ENCODE data around the gene TUBB.

TUBB gene

DNA sequence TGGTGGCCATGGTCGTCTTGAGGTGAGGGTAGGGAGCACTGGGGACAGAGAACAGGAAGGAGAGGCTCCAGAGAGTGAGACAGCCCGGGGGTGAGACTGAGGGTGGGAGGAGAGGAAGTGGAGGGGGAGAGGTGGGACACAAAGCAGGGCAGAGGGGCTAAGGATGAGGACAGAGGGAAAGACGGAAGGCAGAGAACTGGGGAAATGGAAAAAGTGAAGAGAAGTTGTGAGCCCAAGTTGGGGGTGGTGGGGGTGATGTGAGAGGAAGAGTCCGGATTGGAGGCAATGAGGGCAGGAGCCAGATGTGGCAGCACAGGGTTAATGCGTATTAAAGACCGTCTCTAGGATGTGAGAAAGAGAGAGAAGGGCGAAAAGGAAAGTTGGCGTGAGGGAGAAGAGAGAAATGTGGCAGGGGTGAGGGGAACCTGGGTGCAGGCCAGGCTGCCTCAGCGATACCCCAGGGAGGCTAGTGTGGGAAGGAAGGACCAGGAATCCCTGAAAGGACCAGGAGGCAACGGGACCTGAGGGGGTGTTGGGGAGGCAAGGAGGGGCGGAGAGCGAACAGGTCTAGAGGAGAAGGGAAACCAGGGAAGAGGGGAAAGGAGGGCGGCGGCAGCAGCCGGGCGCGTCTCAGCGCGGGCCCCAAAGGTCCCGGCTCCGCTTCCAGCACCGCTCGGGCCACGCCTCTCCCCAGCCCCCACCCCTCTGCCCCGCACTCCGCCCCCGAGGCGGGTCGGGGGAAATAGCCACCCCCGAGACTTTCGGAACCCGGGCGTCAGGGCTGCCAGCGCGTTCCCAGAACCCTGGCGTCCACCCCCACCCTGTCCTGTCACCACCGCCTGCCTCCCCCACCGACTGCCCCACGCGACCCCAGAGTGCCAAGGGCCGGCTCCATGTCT is 33.9 kb upstream of the TUBB start, which contains the start of gene PPP1R18:
Gene PPP1R18 (minus strand): TSS at position 637 of the 899 bp plus-strand sequence. CDS start 627 bp downstream, at position 10.
- Histone ChIP-seq H3K27me3 (no peaks in the 10 kb centered on the region), H3K27ac (peak within 1 kb of the TSS; percentile 94 to 100), H3K9me3 (no peaks in the 10 kb centered on the region), H3K36me3 (no peaks in the 10 kb centered on the region), H3K4me3 (peak within 1 kb of the TSS; percentile 64 to 90), H3K4me1 (peaks cover 4 to 84% (median 55%) of the 10 kb centered on the region in 4 donors)
- DNase-seq: peak; percentile 88 to 95
- TF ChIP-seq, protein P1, sequence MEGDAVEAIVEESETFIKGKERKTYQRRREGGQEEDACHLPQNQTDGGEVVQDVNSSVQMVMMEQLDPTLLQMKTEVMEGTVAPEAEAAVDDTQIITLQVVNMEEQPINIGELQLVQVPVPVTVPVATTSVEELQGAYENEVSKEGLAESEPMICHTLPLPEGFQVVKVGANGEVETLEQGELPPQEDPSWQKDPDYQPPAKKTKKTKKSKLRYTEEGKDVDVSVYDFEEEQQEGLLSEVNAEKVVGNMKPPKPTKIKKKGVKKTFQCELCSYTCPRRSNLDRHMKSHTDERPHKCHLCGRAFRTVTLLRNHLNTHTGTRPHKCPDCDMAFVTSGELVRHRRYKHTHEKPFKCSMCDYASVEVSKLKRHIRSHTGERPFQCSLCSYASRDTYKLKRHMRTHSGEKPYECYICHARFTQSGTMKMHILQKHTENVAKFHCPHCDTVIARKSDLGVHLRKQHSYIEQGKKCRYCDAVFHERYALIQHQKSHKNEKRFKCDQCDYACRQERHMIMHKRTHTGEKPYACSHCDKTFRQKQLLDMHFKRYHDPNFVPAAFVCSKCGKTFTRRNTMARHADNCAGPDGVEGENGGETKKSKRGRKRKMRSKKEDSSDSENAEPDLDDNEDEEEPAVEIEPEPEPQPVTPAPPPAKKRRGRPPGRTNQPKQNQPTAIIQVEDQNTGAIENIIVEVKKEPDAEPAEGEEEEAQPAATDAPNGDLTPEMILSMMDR (IDR thresholded peaks at IDR 0.05): no peak
- intact Hi-C loops (cut with DNase I; ENCODE audit: low total_unique reads): no loop called here

DNA sequence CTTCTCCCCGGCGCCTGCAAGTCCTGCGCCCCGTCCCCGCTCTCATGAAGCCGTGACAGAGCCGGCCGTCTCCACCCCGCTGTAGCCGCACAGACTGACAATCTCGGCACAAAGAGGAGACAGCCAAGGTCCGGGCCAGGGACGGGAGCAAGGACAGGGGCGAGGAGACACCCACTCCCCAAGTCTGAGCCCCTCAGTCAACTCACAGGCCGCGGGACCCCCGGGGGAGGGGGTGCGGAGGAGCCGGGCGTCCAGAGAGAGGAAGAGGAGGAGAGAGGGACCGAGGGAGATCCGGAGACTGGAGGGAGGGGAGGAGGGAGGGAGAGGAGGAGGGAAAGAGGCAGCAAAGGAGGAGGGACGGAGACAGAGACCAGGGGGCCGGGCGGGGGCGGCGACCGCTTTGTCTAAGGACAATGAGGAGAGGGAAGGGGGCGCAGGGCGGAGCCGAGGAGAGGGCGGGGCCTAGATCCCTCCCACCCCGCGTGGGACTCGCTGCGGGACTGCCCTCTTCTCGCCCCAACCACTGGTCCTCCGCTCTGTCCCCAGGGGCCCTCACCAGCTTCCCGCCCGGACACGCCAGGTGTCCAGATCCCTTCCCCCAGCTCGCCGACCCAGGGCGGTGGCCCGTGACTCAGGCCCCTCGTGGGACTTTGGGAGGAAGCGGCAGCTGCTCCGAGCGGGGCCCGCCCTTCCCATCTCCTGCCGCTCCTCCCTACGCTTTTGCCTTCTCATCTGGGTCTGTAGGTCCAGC is 33.1 kb upstream of the TUBB start:
- Histone ChIP-seq H3K4me3 (peak overlapping the region; percentile 64 to 90), H3K27ac (peak overlapping the region; percentile 94 to 100), H3K36me3 (no peaks in the 10 kb centered on the region), H3K4me1 (peaks cover 0 to 82% (median 51%) of the 10 kb centered on the region in 4 donors), H3K27me3 (no peaks in the 10 kb centered on the region), H3K9me3 (no peaks in the 10 kb centered on the region)
- TF ChIP-seq, protein P1 (IDR thresholded peaks at IDR 0.05): no peak
- intact Hi-C loops (cut with DNase I; ENCODE audit: low total_unique reads): no loop called here
- DNase-seq: peak; percentile 96 to 99

DNA sequence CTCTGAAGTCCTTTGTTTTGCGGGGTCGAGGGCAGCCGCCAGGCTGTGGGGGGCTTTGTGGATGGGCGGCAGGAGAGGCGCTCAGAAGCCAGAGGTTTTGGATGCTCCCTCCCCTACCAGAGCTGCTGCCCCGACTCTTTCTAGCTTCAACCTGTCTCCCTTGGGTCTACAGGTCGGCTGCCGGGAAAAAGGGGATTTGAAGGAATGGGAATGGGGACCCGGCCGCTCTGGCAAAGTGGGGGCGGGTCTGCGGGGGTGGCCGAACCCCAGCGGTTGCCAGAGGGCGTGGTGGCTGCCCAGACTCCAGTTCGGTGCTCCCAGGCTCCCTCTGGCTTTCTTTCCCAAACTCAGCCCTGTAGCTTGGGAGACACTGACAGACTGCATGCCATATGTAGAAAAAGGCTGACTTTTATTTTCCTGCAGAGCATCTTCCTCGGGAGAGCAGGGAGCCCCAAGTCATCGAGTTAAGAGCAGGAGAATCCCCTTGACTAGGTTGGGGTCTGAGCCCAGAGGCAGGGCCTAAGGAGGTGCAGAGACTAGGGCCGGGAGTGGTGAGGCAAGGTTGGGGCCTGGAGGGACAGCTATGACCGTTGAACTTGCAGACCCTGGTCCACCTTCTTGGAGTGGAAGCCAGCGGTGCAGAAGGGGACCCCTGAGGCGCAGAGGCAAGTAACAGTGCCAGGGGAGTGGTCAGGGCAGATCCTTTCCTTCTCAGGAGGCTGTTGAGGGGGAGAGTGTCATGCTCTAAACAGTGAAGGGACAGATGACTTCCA is 32.3 kb upstream of the TUBB start:
- peak; percentile 55 to 81 for DNase-seq
- peak overlapping the region; percentile 94 to 100 for H3K27ac ChIP-seq
- no peaks in the 10 kb centered on the region for H3K9me3 ChIP-seq
- H3K27me3 ChIP-seq: no peaks in the 10 kb centered on the region
- intact Hi-C loops (cut with DNase I; ENCODE audit: low total_unique reads): no loop called here
- H3K36me3 ChIP-seq: no peaks in the 10 kb centered on the region
- TF ChIP-seq, protein P1 (IDR thresholded peaks at IDR 0.05): peak; percentile 24 to 33
- peaks cover 0 to 75% (median 47%) of the 10 kb centered on the region in 4 donors for H3K4me1 ChIP-seq
- peak overlapping the region; percentile 64 to 90 for H3K4me3 ChIP-seq

DNA sequence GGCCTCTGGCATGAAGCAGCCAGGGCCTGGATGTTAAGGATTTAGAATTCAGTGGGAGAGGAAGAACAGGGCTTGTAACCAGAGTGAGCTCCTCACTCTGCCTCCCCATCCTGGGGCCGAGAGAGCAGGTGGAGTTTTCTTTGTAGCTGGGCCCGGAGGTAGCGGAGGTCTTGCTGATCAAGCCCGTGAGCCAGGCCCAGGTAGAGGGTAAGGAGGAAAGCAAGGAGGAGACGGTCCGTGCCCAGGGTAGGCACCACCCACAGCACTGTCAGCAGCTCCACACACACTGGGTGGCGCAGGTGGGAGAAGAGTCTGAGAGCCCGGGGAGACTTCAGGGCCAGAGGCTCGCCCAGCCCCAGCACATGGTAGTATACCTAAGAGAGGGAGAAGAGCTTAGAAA is 31.6 kb upstream of the TUBB start:
- H3K4me3 ChIP-seq: peak overlapping the region; percentile 64 to 90
- intact Hi-C loops (cut with DNase I; ENCODE audit: low total_unique reads): no loop called here
- peak in 1 of 2 donors; percentile 59 for DNase-seq
- H3K36me3 ChIP-seq: no peaks in the 10 kb centered on the region
- H3K27me3 ChIP-seq: no peaks in the 10 kb centered on the region
- TF ChIP-seq, protein P1 (IDR thresholded peaks at IDR 0.05): no peak
- H3K4me1 ChIP-seq: peaks cover 0 to 67% (median 39%) of the 10 kb centered on the region in 4 donors
- H3K27ac ChIP-seq: peak overlapping the region; percentile 94 to 100
- no peaks in the 10 kb centered on the region for H3K9me3 ChIP-seq
